A549 (cell line): ENCODE measurements around the gene DACT3.

Experiments
- CTCF ChIP-seq: fragments of >200 bp; sonication (Bioruptor Twin); formaldehyde crosslinking; IDR thresholded peaks from 3 replicates; pipeline ENCODE4 v1.5.1; 2016
- HMGXB4 ChIP-seq: fragments of 250-450 bp; sonication (Bioruptor Pico); IDR thresholded peaks from 2 replicates; pipeline ENCODE4 v1.5.0; 2021; ENCODE audit warnings: mild to moderate bottlenecking, moderate library complexity, borderline replicate concordance
- HOXA7 ChIP-seq: fragments of 250-450 bp; sonication (Bioruptor Pico); IDR thresholded peaks from 2 replicates; pipeline ENCODE4 v1.5.0; 2020; ENCODE audit warnings: mild to moderate bottlenecking, moderate library complexity
- NPAS2 ChIP-seq: fragments of 250-450 bp; sonication (Bioruptor Pico); IDR thresholded peaks from 2 replicates; pipeline ENCODE4 v1.8.0; 2022; ENCODE audit warnings: mild to moderate bottlenecking, moderate library complexity, borderline replicate concordance
- POLR2A ChIP-seq: IDR thresholded peaks from 2 replicates; pipeline ENCODE4 v1.6.1; 2012; ENCODE audit warnings: mild to moderate bottlenecking, low read length
- RNF2 ChIP-seq: fragments of 200-600 bp; sonication (generic); IDR thresholded peaks from 2 replicates; pipeline ENCODE4 v1.6.1; 2016; ENCODE audit warnings: low read depth, mild to moderate bottlenecking, antibody characterized with exemption, moderate library complexity, borderline replicate concordance

GRCh38 chr19:46605356-46605821, 55.6 kb downstream of the DACT3 start:
- TF ChIP-seq CTCF (no peak), RNF2 (no peak), POLR2A (no peak), HMGXB4 (CRISPR knock-in tag) (no peak), NPAS2 (CRISPR knock-in tag) (no peak), HOXA7 (CRISPR knock-in tag) (no peak)
